ENCODE results near the gene MITF. TPM values are rescaled to one million over a fixed set of nuclear protein-coding genes. Genes with fewer than 3 reads are reported as not detected.

Gene MITF
- total RNA-seq, 2 donors from 2014 or later, result 1.8 to 3.0 TPM

DNA sequence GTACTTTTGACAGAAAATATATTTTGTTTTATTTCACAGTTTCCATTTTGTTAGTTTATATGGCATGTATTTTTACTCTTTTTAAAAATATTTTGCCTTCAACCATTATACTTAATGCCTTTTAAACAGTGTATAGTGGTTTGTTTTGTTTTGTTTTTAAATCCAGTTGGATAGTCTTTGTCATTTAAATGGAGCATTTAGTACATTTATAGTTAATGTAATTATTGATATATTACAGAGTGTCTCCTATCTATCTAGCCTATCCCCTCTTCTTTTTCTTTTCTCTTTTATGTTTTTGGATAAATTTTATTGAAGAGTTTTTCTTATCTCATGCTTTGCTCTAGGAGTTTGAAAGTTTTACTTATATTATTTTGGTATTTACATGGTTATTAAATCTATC, 263.9 kb downstream of the MITF start:
- Mint-ChIP-seq H3K27me3 (ENCODE audit: insufficient read depth) (no peaks in the 10 kb centered on the region), H3K27ac (no peak overlapping the region), H3K36me3 (ENCODE audit: low read depth) (no peaks in the 10 kb centered on the region), H3K4me1 (no peaks in the 10 kb centered on the region), H3K4me3 (no peak overlapping the region), H3K9me3 (peaks cover 4% of the 10 kb centered on the region)
- TF ChIP-seq, protein P1, sequence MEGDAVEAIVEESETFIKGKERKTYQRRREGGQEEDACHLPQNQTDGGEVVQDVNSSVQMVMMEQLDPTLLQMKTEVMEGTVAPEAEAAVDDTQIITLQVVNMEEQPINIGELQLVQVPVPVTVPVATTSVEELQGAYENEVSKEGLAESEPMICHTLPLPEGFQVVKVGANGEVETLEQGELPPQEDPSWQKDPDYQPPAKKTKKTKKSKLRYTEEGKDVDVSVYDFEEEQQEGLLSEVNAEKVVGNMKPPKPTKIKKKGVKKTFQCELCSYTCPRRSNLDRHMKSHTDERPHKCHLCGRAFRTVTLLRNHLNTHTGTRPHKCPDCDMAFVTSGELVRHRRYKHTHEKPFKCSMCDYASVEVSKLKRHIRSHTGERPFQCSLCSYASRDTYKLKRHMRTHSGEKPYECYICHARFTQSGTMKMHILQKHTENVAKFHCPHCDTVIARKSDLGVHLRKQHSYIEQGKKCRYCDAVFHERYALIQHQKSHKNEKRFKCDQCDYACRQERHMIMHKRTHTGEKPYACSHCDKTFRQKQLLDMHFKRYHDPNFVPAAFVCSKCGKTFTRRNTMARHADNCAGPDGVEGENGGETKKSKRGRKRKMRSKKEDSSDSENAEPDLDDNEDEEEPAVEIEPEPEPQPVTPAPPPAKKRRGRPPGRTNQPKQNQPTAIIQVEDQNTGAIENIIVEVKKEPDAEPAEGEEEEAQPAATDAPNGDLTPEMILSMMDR (conservative IDR thresholded peaks at IDR 0.05), result no peak
- H3K27ac ChIP-seq (ENCODE audit: low read depth, low read length), result no peak overlapping the region
- H3K9me3 ChIP-seq (ENCODE audit: control insufficient read depth, low read length), result no peaks in the 10 kb centered on the region
- H3K4me1 ChIP-seq (ENCODE audit: control insufficient read depth, insufficient read depth, low read length), result no peaks in the 10 kb centered on the region
- H3K4me3 ChIP-seq (ENCODE audit: low read length), result no peak overlapping the region
- DNase-seq, result no peak
- H3K36me3 ChIP-seq (ENCODE audit: control insufficient read depth, insufficient read depth, low read length), result no peaks in the 10 kb centered on the region
- no peak overlapping the region for H3K9ac ChIP-seq (ENCODE audit: extremely low read depth, low read length, poor library complexity, severe bottlenecking)
- H3K27me3 ChIP-seq (ENCODE audit: control insufficient read depth, insufficient read depth, low read length, poor library complexity, severe bottlenecking), result no peaks in the 10 kb centered on the region

DNA sequence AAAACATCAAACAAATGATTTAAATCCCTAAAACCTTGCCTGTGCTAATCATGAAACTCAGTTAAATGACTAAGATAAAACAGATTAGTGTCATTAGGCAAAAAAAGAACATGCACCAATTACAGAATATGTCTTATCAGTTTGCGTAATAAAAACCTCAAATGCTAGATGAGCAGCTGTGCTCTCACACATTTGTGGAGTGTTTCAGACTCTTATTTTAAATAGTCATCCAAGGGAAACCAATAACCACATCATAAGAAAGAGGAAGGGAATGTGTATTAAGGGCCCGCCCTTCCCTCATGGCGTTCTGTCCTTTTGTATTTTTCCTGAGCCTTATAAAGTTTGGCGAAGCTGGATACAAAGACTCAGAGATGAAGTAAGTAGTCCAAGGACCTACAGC, 266.8 kb downstream of the MITF start:
- Histone ChIP-seq H3K4me3 (ENCODE audit: low read length) (no peak overlapping the region), H3K36me3 (ENCODE audit: control insufficient read depth, insufficient read depth, low read length) (no peaks in the 10 kb centered on the region), H3K27me3 (ENCODE audit: control insufficient read depth, insufficient read depth, low read length, poor library complexity, severe bottlenecking) (no peaks in the 10 kb centered on the region), H3K27ac (ENCODE audit: low read depth, low read length) (no peak overlapping the region), H3K4me1 (ENCODE audit: control insufficient read depth, insufficient read depth, low read length) (no peaks in the 10 kb centered on the region), H3K9ac (ENCODE audit: extremely low read depth, low read length, poor library complexity, severe bottlenecking) (no peak overlapping the region), H3K9me3 (ENCODE audit: control insufficient read depth, low read length) (no peaks in the 10 kb centered on the region)
- Mint-ChIP-seq H3K4me1 (no peaks in the 10 kb centered on the region), H3K4me3 (no peak overlapping the region), H3K36me3 (ENCODE audit: low read depth) (no peaks in the 10 kb centered on the region), H3K27me3 (ENCODE audit: insufficient read depth) (no peaks in the 10 kb centered on the region), H3K9me3 (peaks cover 4% of the 10 kb centered on the region), H3K27ac (no peak overlapping the region)
- WGBS, 2 experiments (ENCODE audit: insufficient coverage in 1 of 2, insufficient read length in 1 of 2), result 92% methylated on average over 4 of the region's 4 CpGs; no CpG with 5 or more reads in 1 of the 2 experiments
- TF ChIP-seq, protein P1 (conservative IDR thresholded peaks at IDR 0.05), result no peak
- no peak for DNase-seq

DNA sequence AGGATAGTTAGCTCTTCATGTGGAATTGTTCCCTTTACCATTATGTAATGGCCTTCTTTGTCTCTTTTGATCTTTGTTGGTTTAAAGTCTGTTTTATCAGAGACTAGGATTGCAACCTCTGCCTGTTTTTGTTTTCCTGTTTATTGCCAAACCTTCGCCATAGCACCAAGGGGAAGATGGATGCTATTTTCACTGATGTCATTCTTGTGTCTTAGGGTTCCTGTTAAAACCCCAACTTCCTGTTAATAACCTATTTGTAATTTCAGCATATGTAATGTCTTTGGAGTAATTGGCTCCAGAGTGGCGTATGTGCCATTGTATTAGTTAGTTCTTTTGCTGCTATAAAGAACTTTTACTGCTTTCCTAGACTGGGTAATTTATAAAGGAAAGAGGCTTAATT, 271.1 kb downstream of the MITF start:
- Mint-ChIP-seq H3K36me3 (ENCODE audit: low read depth) (no peaks in the 10 kb centered on the region), H3K4me1 (no peaks in the 10 kb centered on the region), H3K27me3 (ENCODE audit: insufficient read depth) (no peaks in the 10 kb centered on the region), H3K9me3 (peaks cover 4% of the 10 kb centered on the region), H3K27ac (no peak overlapping the region), H3K4me3 (no peak overlapping the region)
- 98% methylated on average over 2 of the region's 2 CpGs; no CpG with 5 or more reads in 1 of the 2 experiments for WGBS, 2 experiments (ENCODE audit: insufficient coverage in 1 of 2, insufficient read length in 1 of 2)
- no peak for DNase-seq
- no peaks in the 10 kb centered on the region for H3K4me1 ChIP-seq (ENCODE audit: control insufficient read depth, insufficient read depth, low read length)
- H3K9ac ChIP-seq (ENCODE audit: extremely low read depth, low read length, poor library complexity, severe bottlenecking), result no peak overlapping the region
- TF ChIP-seq, protein P1 (conservative IDR thresholded peaks at IDR 0.05), result no peak
- H3K36me3 ChIP-seq (ENCODE audit: control insufficient read depth, insufficient read depth, low read length), result no peaks in the 10 kb centered on the region
- no peaks in the 10 kb centered on the region for H3K9me3 ChIP-seq (ENCODE audit: control insufficient read depth, low read length)
- H3K27me3 ChIP-seq (ENCODE audit: control insufficient read depth, insufficient read depth, low read length, poor library complexity, severe bottlenecking), result no peaks in the 10 kb centered on the region
- H3K27ac ChIP-seq (ENCODE audit: low read depth, low read length), result no peak overlapping the region
- no peak overlapping the region for H3K4me3 ChIP-seq (ENCODE audit: low read length)
